NCI-H446 (cell line): ENCODE measurements around the gene CHP2.
"Not testable (repeated sequence)": the region's sequence is repeated elsewhere in the genome, so short reads cannot be mapped to it uniquely, and the experiment has no call there.

Experiments used
- DNase-seq, 2 experiments: peaks; one replicate each; lab custom pipeline; 2025; lab: John Stamatoyannopoulos, UW

CHP2 gene

DNA sequence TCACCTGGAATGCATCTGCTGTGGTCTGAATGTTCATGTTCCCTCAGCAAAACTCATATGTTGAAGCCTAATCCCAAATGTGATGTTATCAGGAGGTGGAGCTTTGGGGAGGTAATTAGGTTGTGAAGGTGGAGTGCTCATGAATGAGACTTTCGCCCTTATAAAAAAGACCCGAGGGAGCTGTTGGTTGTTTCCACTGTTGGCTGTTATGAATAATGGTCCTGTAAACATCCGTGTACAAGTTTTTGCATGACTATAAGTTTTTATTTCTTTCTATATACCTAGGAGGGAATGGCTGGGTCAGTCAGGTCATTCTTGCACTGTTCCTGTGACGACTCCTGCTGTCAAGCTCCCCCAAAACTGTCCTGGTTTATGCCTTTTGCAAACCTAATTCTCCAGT lies 9.6 kb upstream of the CHP2 start:
- no peak for DNase-seq

DNA sequence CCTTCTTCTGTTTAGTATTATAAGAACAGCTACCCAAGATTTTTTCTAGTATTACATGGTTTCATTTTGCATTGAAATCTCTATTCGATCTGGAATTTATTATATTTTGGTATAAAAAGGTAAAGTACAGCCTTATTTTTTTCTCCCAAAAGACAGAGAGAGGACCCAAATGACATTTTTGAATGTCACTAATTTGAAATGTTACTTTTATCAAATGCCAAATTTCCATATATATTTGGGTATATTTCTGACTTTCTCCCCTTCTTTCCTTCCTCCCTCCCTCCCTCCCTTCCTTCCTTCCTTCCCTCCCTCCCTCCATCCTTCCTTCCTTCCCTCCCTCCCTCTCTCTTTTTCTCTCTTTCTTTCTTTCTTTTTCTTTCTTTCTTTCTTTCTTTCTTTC lies 6.2 kb upstream of the CHP2 start:
- DNase-seq, result no peak

DNA sequence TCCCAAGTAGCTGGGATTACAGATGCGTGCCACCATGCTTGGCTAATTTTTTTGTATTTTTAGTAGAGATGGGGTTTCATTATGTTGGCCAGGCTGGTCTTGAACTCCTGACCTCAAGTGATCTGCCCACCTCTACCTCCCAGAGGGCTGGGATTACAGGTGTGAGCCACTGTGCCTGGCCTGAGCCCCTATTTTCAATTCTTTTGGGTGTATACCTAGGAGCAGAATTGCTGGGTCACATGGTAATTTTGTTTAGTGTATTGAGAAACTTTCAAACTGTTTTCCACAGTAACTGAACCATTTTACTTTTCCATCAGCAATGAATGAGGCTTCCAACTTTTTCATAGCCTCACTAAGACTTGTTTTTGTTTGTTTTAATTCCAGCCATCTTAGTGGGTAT lies 3.8 kb upstream of the CHP2 start:
- DNase-seq, result not testable (repeated sequence)

GRCh38 chr16:23753908-23754593 lies 775 bp upstream of the CHP2 start:
- DNase-seq, result no peak

GRCh38 chr16:23755484-23755809 lies 621 bp downstream of the CHP2 start:
- no peak for DNase-seq

DNA sequence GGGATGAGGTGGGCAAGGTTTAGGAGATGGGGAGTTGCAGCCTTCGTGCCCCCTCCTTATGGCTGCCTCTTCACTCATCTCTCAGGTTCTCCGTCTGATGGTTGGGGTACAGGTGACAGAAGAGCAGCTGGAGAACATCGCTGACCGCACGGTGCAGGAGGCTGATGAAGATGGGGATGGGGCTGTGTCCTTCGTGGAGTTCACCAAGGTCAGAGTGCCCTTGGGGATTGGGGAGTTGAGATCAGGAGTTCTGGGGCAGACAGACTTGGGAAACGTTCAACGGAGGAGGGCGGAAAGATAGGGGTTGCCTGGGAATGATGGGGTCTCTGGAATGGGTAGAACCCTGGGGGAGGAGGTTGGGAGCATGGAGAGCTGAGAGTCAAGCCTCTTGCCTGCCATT lies 2.3 kb downstream of the CHP2 start:
- no peak for DNase-seq

DNA sequence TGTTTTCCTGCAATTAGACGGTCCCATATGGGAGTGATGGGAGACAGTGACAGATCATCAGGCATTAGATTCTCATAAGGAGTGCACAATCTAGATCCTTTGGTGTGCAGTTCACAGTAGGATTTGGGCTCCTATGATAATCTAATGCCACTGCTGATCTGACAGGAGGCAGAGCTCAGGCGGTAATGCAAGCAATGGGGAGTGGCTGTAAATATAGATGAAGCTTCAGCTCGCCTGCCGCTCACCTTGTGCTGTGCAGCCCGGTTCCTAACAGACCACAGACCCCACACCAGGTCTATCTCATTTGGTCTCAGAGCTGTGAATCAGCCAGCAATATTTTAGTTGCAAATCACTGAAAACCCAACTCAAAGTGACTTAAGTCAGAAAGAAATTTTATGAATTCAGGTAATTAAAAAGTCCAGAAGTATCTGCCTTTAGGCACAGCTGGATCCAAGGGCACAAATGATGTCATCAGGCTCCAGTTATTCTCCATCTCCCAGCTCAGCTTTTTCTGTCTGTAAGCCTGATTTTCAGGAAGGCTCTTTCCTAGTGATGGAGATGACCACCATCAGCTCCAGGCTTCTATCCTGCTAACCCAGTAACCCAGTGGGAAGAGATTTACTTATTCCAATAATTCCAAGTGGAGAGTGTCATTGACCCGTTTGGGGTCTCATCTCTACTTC lies 3.3 kb downstream of the CHP2 start:
- DNase-seq, result no peak

GRCh38 chr16:23765933-23766332 lies 11.1 kb downstream of the CHP2 start:
- no peak for DNase-seq

- no peak for DNase-seq
These were observed 13.8 kb downstream of the CHP2 start for GRCh38 chr16:23768581-23768980.

DNA sequence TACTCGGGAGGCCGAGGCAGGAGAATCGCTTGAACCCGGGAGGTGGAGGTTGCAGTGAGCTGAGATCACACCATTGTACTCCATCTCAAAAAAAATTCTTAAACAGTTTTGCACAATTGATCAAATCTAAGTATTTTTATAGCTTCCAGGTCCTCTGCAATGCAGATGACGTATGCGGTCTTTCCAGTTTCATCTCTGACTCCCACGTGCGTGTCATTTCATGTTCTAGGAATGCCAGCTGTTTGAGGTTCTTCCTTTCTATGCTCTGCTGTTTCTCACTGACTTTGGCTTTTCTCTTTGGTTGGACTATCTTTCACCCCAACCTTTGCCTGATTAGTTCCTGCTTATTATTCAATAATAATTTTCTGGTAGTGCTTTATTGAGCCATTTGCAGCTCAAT lies 16.2 kb downstream of the CHP2 start:
- no peak for DNase-seq

DNA sequence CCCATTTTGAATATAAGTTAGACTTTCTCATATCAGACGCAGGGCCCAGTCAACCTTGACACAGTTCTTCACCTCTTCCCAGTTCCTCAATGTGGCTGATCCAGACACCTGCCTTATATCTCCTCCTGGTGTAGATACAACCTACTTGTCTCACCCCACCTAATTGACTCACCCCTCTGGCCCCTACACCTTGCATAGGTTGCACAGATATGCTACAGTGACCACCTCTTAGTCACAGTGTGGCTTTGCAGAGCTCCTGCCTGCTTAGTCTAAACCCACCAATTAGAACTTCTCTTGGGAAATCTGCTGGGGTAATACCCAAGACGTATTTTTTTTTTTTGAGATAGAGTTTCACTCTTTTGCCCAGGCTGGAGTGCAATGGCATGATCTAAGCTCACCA lies 16.8 kb downstream of the CHP2 start:
- no peak for DNase-seq

GRCh38 chr16:23773339-23773738 lies 18.5 kb downstream of the CHP2 start:
- no peak for DNase-seq

GRCh38 chr16:23781176-23781575 lies 26.4 kb downstream of the CHP2 start:
- DNase-seq, result no peak

DNA sequence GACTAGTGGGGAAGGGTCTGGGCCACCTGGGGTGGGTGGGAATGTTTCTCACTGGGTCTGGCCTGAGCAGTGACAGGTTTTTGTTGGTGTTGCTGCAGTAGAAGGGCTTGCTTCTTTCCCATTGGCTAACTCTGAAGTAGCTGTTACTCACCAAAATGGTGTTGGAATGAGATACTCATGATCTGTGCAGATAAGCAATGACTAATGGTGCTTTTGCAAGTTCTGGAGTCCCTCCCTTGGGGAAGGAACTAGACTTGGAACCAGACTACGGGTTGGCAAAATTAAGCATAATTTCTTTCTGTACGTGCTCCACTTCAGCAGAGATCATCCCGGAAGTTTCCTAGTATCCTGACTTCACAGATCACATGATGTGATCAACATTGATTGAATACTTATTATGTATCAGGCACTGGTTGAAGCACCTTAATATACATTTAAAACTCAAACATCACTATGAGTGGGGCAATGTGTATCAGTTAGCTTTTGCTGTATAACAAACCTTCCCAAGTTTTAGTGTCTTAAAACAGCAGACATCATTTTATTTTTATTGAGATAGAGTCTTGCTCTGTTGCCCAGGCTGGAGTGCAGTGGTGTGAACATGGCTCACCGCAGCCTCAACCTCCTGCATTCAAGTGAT lies 30.1 kb downstream of the CHP2 start:
- no peak for DNase-seq

- DNase-seq, result no peak
These were observed 31.0 kb downstream of the CHP2 start for GRCh38 chr16:23785842-23786241.

- DNase-seq, result no peak
These were observed 32.2 kb downstream of the CHP2 start for GRCh38 chr16:23786964-23787561.

DNA sequence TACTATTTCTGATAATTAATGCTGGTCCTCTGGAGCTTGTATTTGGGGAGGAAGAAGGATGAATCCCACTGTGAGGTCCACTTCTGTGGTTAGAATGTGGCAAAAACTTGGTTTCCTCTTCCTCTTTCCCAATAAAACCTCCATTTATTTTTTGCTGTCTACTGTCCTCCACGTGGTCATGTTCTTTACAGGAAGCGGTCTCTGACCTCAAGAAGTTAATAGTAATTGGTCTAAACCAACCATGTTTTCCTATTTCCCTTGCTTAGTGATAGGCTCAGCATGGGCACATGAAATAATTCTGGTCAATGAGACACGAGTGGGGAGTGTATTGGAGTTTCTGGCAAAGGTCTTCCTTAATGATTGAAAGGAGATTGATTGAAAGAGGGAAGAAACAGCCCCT lies 33.9 kb downstream of the CHP2 start:
- no peak for DNase-seq

GRCh38 chr16:23795378-23795777 lies 40.6 kb downstream of the CHP2 start:
- DNase-seq, result no peak

DNA sequence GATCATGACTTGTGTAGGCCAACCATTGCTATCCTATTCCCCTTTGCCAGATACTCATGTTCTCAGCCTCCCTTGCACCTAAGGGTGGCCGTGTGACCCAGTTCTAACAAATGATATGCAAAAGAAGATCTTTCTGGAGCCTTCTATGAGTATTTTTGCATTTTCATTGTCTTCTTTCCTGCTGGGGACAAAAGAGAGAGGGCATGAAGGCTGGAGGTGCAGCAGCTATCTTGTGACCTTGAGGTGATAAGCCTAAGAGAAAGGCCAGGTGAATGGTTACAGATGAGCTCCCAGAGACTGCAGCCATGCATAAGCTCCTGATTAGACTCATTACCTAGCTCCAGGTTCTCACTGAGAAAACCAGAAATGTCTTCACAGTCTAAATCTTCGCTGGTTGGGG lies 42.1 kb downstream of the CHP2 start:
- no peak for DNase-seq

- DNase-seq, result peak; percentile 28 to 63
These were observed 46.6 kb downstream of the CHP2 start for GRCh38 chr16:23801378-23801777.

- DNase-seq, result no peak
These were observed 48.0 kb downstream of the CHP2 start for GRCh38 chr16:23802776-23803175.

GRCh38 chr16:23803591-23804123 lies 48.8 kb downstream of the CHP2 start:
- DNase-seq, result peak in 1 of 2 experiments; percentile 7

DNA sequence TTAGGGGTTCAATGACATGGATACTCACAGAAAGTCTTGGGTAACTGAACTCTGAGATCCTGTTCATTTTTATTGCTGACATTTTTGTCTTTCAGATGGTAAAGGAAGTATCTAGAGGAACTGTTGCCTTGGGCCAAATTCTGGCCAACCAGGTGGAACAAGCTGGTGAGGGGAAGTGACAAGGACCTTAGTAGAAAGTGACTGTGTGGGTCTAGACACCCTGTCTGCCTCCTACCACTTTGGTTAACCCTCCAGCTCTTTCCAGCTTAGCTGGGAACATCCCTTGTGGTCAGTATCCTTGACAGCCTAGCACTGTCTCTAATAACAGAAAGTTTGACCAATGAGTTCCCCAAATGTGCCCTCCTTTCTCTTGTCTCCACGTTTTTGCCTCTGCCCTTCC lies 52.2 kb downstream of the CHP2 start:
- no peak for DNase-seq
